Smooth muscle cell (in vitro differentiated cells): Measurements from ENCODE around the gene GRIK2. TPM values are rescaled to one million over a fixed set of nuclear protein-coding genes. Genes with fewer than 3 reads are reported as not detected.

Source experiments
- DNase-seq: peaks from one replicate; lab custom pipeline; 2025; ENCODE audit not compliant: unreplicated experiment; lab: John Stamatoyannopoulos, UW
- H2AFZ ChIP-seq: fragments of 200-600 bp; sonication (generic); 2 replicates; pipeline ENCODE4 v1.6.0; 2016; ENCODE audit warnings: antibody characterized with exemption, low read depth, mild to moderate bottlenecking
- H3F3A ChIP-seq: fragments of 200-600 bp; sonication (generic); 2 replicates; pipeline ENCODE4 v1.6.0; 2017; ENCODE audit warnings: antibody characterized with exemption, low read depth
- H3K27ac ChIP-seq: fragments of 200-600 bp; sonication (generic); 2 replicates; pipeline ENCODE4 v1.5.1; 2016; ENCODE audit warnings: low read depth, mild to moderate bottlenecking
- H3K27me3 ChIP-seq: fragments of 200-600 bp; sonication (generic); 2 replicates; pipeline ENCODE4 v1.6.1; 2016; ENCODE audit warnings: low read depth, mild to moderate bottlenecking
- H3K36me3 ChIP-seq: fragments of 200-600 bp; sonication (generic); 2 replicates; pipeline ENCODE4 v1.5.1; 2016; ENCODE audit warnings: low read depth
- H3K4me1 ChIP-seq: fragments of 200-600 bp; sonication (generic); 2 replicates; pipeline ENCODE4 v1.5.1; 2016; ENCODE audit warnings: low read depth
- H3K4me2 ChIP-seq: fragments of 200-600 bp; sonication (generic); 2 replicates; pipeline ENCODE4 v1.6.0; 2016; ENCODE audit warnings: mild to moderate bottlenecking
- H3K4me3 ChIP-seq: fragments of 200-600 bp; sonication (generic); 2 replicates; pipeline ENCODE4 v1.5.1; 2016; ENCODE audit warnings: mild to moderate bottlenecking
- H3K79me2 ChIP-seq: fragments of 200-600 bp; sonication (generic); 2 replicates; pipeline ENCODE4 v1.6.0; 2016; ENCODE audit warnings: low read depth, mild to moderate bottlenecking
- H3K9ac ChIP-seq: fragments of 200-600 bp; sonication (generic); 2 replicates; pipeline ENCODE4 v1.6.0; 2016; ENCODE audit warnings: low read depth
- H3K9me3 ChIP-seq: fragments of 200-600 bp; sonication (generic); replicated peaks from 2 replicates; pipeline ENCODE4 v1.5.1; 2016; ENCODE audit warnings: low read depth
- H4K20me1 ChIP-seq: fragments of 200-600 bp; sonication (generic); 2 replicates; pipeline ENCODE4 v1.6.0; 2016; ENCODE audit warnings: low read depth
- CTCF ChIP-seq: fragments of 200-600 bp; sonication (generic); IDR thresholded peaks from 2 replicates; pipeline ENCODE4 v1.5.1; 2017; ENCODE audit warnings: borderline replicate concordance, mild to moderate bottlenecking, antibody characterized with exemption; ENCODE audit not compliant: insufficient read depth, poor library complexity, severe bottlenecking
- WGBS: methylation state at CpG from one replicate; pipeline ENCODE4 v1.1.7; 2016; ENCODE audit warnings: low lambda C conversion rate; 5-methylcytosine and 5-hydroxymethylcytosine counted together
- polyA plus RNA-seq: library from polyadenylated mRNA; unstranded; fragments of >200 nt; fragmentation: Nextera tagmentation; extraction: Ambion mirVana; gene quantifications from 2 replicates; pipeline ENCODE4 v1.2.1, GENCODE V29; 2016
- total RNA-seq: library from RNA; depleted of rRNA; stranded (reverse); fragments of >200 nt; gene quantifications from 2 replicates; pipeline ENCODE4 v1.2.3, GENCODE V29; 2014

Gene GRIK2
- total and polyA plus RNA-seq, 2 experiments from 2014 or later: 10.0 to 23.6 TPM

GRCh38 chr6:101776919-101777350 is 383.4 kb downstream of the GRIK2 start:
- Histone ChIP-seq H3K27me3 (no peaks in the 10 kb centered on the region), H3K4me3 (no peak overlapping the region), H3K4me1 (peaks cover 8% of the 10 kb centered on the region), H3F3A (no peaks in the 10 kb centered on the region), H3K27ac (no peak overlapping the region), H3K9ac (no peak overlapping the region), H2AFZ (no peak overlapping the region), H3K9me3 (no peaks in the 10 kb centered on the region), H3K36me3 (no peaks in the 10 kb centered on the region), H3K4me2 (no peak overlapping the region), H3K79me2 (no peaks in the 10 kb centered on the region), H4K20me1 (no peaks in the 10 kb centered on the region)
- TF ChIP-seq CTCF: no peak
- no peak for DNase-seq
- 90% methylated on average over 7 of the region's 7 CpGs for WGBS

GRCh38 chr6:101777646-101778045 is 384.1 kb downstream of the GRIK2 start:
- Histone ChIP-seq H3K27me3 (no peaks in the 10 kb centered on the region), H3K36me3 (no peaks in the 10 kb centered on the region), H3K4me2 (no peak overlapping the region), H3K9ac (no peak overlapping the region), H2AFZ (no peak overlapping the region), H3K27ac (no peak overlapping the region), H4K20me1 (no peaks in the 10 kb centered on the region), H3K4me1 (peaks cover 8% of the 10 kb centered on the region), H3F3A (no peaks in the 10 kb centered on the region), H3K4me3 (no peak overlapping the region), H3K9me3 (no peaks in the 10 kb centered on the region), H3K79me2 (no peaks in the 10 kb centered on the region)
- no peak for TF ChIP-seq CTCF
- WGBS: 73% methylated on average over 2 of the region's 2 CpGs
- DNase-seq: no peak

GRCh38 chr6:101779051-101779844 is 385.7 kb downstream of the GRIK2 start:
- no peak for TF ChIP-seq CTCF
- no peak for DNase-seq
- Histone ChIP-seq H2AFZ (no peak overlapping the region), H3K27me3 (no peaks in the 10 kb centered on the region), H3K36me3 (no peaks in the 10 kb centered on the region), H3K4me1 (peaks cover 8% of the 10 kb centered on the region), H3K9me3 (no peaks in the 10 kb centered on the region), H3K4me2 (no peak overlapping the region), H3K4me3 (no peak overlapping the region), H3F3A (no peaks in the 10 kb centered on the region), H3K27ac (peak overlapping the region; percentile 35), H3K79me2 (no peaks in the 10 kb centered on the region), H3K9ac (no peak overlapping the region), H4K20me1 (no peaks in the 10 kb centered on the region)
- WGBS: 73% methylated on average over 1 of the region's 1 CpG

GRCh38 chr6:101783287-101783686 is 389.8 kb downstream of the GRIK2 start:
- no peak overlapping the region for H3K4me2 ChIP-seq
- H3F3A ChIP-seq: no peaks in the 10 kb centered on the region
- no peak overlapping the region for H3K9ac ChIP-seq
- H3K4me1 ChIP-seq: no peaks in the 10 kb centered on the region
- WGBS: 96% methylated on average over 1 of the region's 1 CpG
- H3K27ac ChIP-seq: no peak overlapping the region
- no peaks in the 10 kb centered on the region for H3K27me3 ChIP-seq
- TF ChIP-seq CTCF: no peak
- no peak overlapping the region for H3K4me3 ChIP-seq
- H3K36me3 ChIP-seq: no peaks in the 10 kb centered on the region
- H3K79me2 ChIP-seq: no peaks in the 10 kb centered on the region
- no peak for DNase-seq
- no peak overlapping the region for H2AFZ ChIP-seq
- H4K20me1 ChIP-seq: no peaks in the 10 kb centered on the region
- H3K9me3 ChIP-seq: no peaks in the 10 kb centered on the region
